ENCODE results near the gene N4BP2.

The N4BP2 gene

GRCh38 chr4:40152637-40153036 lies 96.0 kb downstream of the N4BP2 start:
- DNase-seq, result no peak
- Histone ChIP-seq H4K91ac (ENCODE audit: low read length) (no peak overlapping the region), H2BK15ac (ENCODE audit: low read depth, poor library complexity, severe bottlenecking) (no peak overlapping the region), H3K4me1 (ENCODE audit: control insufficient read depth, insufficient read depth, low read depth, low read length) (peaks cover 3% of the 10 kb centered on the region), H2BK12ac (ENCODE audit: low read length in 2 of 2) (no peak overlapping the region), H3K9ac (ENCODE audit: low read length) (no peak overlapping the region), H2BK5ac (ENCODE audit: low read depth, low read length, poor library complexity, severe bottlenecking) (no peak overlapping the region), H2AK5ac (ENCODE audit: low read length, severe bottlenecking) (no peak overlapping the region), H3K9me3 (ENCODE audit: control insufficient read depth, low read length) (no peaks in the 10 kb centered on the region), H3K27me3 (ENCODE audit: control insufficient read depth in 1 of 2, insufficient read depth in 1 of 2, low read length in 2 of 2) (no peaks in the 10 kb centered on the region), H4K8ac (ENCODE audit: low read length) (no peak overlapping the region), H3K23ac (ENCODE audit: low read length in 2 of 2) (no peak overlapping the region), H3K14ac (ENCODE audit: low read length in 2 of 2) (no peak overlapping the region), H3K36me3 (ENCODE audit: control insufficient read depth in 1 of 2, insufficient read depth in 2 of 2, low read depth in 1 of 2, low read length in 2 of 2) (peaks cover 0 to 4% of the 10 kb centered on the region in 2 experiments), H3K4me3 (ENCODE audit: insufficient read depth in 1 of 2, low read depth in 1 of 2, low read length in 2 of 2) (no peak overlapping the region), H2BK120ac (ENCODE audit: low read depth, low read length) (no peak overlapping the region), H3K4ac (ENCODE audit: low read depth in 1 of 2, low read length in 2 of 2) (no peak overlapping the region), H3K4me2 (ENCODE audit: low read length, poor library complexity, severe bottlenecking) (no peak overlapping the region), H3K27ac (ENCODE audit: low read length, poor library complexity, severe bottlenecking) (no peak overlapping the region), H3K79me1 (replicated peaks; ENCODE audit: low read length, poor library complexity, severe bottlenecking) (no peaks in the 10 kb centered on the region), H2AFZ (ENCODE audit: low read depth, low read length) (no peak overlapping the region), H3K18ac (ENCODE audit: low read depth in 1 of 2, low read length in 2 of 2) (no peak overlapping the region)
- WGBS, result 95% methylated on average over 3 of the region's 4 CpGs

DNA sequence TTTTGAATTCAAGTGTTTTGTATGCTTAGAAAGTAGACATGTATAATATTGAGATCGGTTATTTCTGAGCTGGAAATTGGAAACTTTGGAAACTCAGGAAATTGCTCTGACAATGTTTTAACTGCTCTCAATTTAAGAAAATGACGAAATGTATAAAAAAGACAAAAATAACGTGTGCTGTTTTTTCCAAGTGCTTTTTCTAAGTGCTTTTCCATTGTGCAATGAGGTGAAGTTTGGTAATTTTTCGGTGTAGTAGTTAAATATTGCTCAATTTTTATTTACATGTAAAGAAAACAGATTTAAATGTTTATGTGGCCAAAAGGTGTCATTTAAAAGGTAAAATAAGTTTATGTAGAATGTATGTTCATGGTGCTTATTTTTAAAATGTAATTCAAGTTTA lies 100.8 kb downstream of the N4BP2 start:
- Histone ChIP-seq H3K14ac (ENCODE audit: low read length in 2 of 2) (no peak overlapping the region), H2AFZ (ENCODE audit: low read depth, low read length) (no peak overlapping the region), H3K4me2 (ENCODE audit: low read length, poor library complexity, severe bottlenecking) (no peak overlapping the region), H3K9me3 (ENCODE audit: control insufficient read depth, low read length) (no peaks in the 10 kb centered on the region), H2BK120ac (ENCODE audit: low read depth, low read length) (no peak overlapping the region), H3K27ac (ENCODE audit: low read length, poor library complexity, severe bottlenecking) (no peak overlapping the region), H4K8ac (ENCODE audit: low read length) (no peak overlapping the region), H3K4ac (ENCODE audit: low read depth in 1 of 2, low read length in 2 of 2) (no peak overlapping the region), H2AK5ac (ENCODE audit: low read length, severe bottlenecking) (no peak overlapping the region), H2BK12ac (ENCODE audit: low read length in 2 of 2) (no peak overlapping the region), H3K23ac (ENCODE audit: low read length in 2 of 2) (no peak overlapping the region), H3K9ac (ENCODE audit: low read length) (no peak overlapping the region), H3K4me3 (ENCODE audit: insufficient read depth in 1 of 2, low read depth in 1 of 2, low read length in 2 of 2) (no peak overlapping the region), H3K36me3 (ENCODE audit: control insufficient read depth in 1 of 2, insufficient read depth in 2 of 2, low read depth in 1 of 2, low read length in 2 of 2) (no peaks in the 10 kb centered on the region), H2BK15ac (ENCODE audit: low read depth, poor library complexity, severe bottlenecking) (no peak overlapping the region), H2BK5ac (ENCODE audit: low read depth, low read length, poor library complexity, severe bottlenecking) (no peak overlapping the region), H4K91ac (ENCODE audit: low read length) (no peak overlapping the region), H3K4me1 (ENCODE audit: control insufficient read depth, insufficient read depth, low read depth, low read length) (no peaks in the 10 kb centered on the region), H3K18ac (ENCODE audit: low read depth in 1 of 2, low read length in 2 of 2) (no peak overlapping the region), H3K79me1 (replicated peaks; ENCODE audit: low read length, poor library complexity, severe bottlenecking) (no peaks in the 10 kb centered on the region), H3K27me3 (ENCODE audit: control insufficient read depth in 1 of 2, insufficient read depth in 1 of 2, low read length in 2 of 2) (no peaks in the 10 kb centered on the region)
- WGBS, result 80% methylated on average over 4 of the region's 4 CpGs
- DNase-seq, result peak; percentile 16

DNA sequence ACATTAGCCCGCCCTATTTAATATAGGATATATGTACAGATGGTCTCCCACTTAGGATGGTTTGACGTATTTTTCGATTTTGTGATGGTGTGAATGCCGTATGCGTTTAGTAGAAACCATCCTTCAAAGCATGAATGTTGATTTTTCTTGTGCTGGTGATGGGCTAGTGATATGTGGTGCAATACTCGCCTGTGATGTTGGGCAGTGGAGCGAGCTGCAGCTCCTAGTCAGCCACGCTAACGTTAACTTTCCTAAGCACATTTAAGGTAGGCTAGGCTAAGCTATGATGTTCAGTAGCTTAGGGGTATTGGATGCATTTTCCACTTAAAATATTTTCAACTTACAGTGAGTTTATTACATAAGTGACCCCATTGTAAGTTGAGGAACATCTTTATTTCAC lies 103.6 kb downstream of the N4BP2 start:
- Histone ChIP-seq H2BK12ac (ENCODE audit: low read length in 2 of 2) (no peak overlapping the region), H3K27me3 (ENCODE audit: control insufficient read depth in 1 of 2, insufficient read depth in 1 of 2, low read length in 2 of 2) (no peaks in the 10 kb centered on the region), H3K18ac (ENCODE audit: low read depth in 1 of 2, low read length in 2 of 2) (no peak overlapping the region), H3K36me3 (ENCODE audit: control insufficient read depth in 1 of 2, insufficient read depth in 2 of 2, low read depth in 1 of 2, low read length in 2 of 2) (no peaks in the 10 kb centered on the region), H3K4me2 (ENCODE audit: low read length, poor library complexity, severe bottlenecking) (no peak overlapping the region), H3K27ac (ENCODE audit: low read length, poor library complexity, severe bottlenecking) (no peak overlapping the region), H3K9ac (ENCODE audit: low read length) (no peak overlapping the region), H4K91ac (ENCODE audit: low read length) (no peak overlapping the region), H3K4me3 (ENCODE audit: insufficient read depth in 1 of 2, low read depth in 1 of 2, low read length in 2 of 2) (no peak overlapping the region), H2AK5ac (ENCODE audit: low read length, severe bottlenecking) (no peak overlapping the region), H3K79me1 (replicated peaks; ENCODE audit: low read length, poor library complexity, severe bottlenecking) (no peaks in the 10 kb centered on the region), H2BK15ac (ENCODE audit: low read depth, poor library complexity, severe bottlenecking) (no peak overlapping the region), H3K23ac (ENCODE audit: low read length in 2 of 2) (no peak overlapping the region), H4K8ac (ENCODE audit: low read length) (no peak overlapping the region), H2BK120ac (ENCODE audit: low read depth, low read length) (no peak overlapping the region), H2AFZ (ENCODE audit: low read depth, low read length) (no peak overlapping the region), H3K4me1 (ENCODE audit: control insufficient read depth, insufficient read depth, low read depth, low read length) (no peaks in the 10 kb centered on the region), H2BK5ac (ENCODE audit: low read depth, low read length, poor library complexity, severe bottlenecking) (no peak overlapping the region), H3K4ac (ENCODE audit: low read depth in 1 of 2, low read length in 2 of 2) (no peak overlapping the region), H3K9me3 (ENCODE audit: control insufficient read depth, low read length) (no peaks in the 10 kb centered on the region), H3K14ac (ENCODE audit: low read length in 2 of 2) (no peak overlapping the region)
- 97% methylated on average over 9 of the region's 9 CpGs for WGBS
- no peak for DNase-seq

DNA sequence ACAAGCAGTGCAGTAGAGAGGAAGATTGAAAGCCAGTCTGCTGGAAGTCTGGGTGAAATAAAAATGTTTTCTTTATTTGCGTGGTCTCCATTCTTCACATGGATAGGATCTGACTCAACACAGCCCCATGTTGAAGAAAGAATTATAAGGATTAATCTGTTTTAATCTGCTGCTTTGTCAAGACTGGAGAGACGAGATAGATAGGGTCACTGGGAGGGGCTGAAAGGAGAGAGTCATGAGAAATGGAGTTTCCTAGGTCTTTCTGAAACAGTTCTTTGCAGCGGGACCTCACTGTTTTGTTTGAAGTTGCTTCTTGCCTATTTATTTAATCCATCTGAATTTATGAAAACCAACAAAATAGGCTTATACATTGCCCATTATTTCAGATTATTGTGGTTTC lies 107.8 kb downstream of the N4BP2 start:
- H3K27me3 ChIP-seq (ENCODE audit: control insufficient read depth in 1 of 2, insufficient read depth in 1 of 2, low read length in 2 of 2), result no peaks in the 10 kb centered on the region
- no peak overlapping the region for H4K91ac ChIP-seq (ENCODE audit: low read length)
- H2AK5ac ChIP-seq (ENCODE audit: low read length, severe bottlenecking), result no peak overlapping the region
- no peak overlapping the region for H2BK15ac ChIP-seq (ENCODE audit: low read depth, poor library complexity, severe bottlenecking)
- no peaks in the 10 kb centered on the region for H3K79me1 ChIP-seq (replicated peaks; ENCODE audit: low read length, poor library complexity, severe bottlenecking)
- DNase-seq, result no peak
- no peak overlapping the region for H2BK5ac ChIP-seq (ENCODE audit: low read depth, low read length, poor library complexity, severe bottlenecking)
- H3K36me3 ChIP-seq (ENCODE audit: control insufficient read depth in 1 of 2, insufficient read depth in 2 of 2, low read depth in 1 of 2, low read length in 2 of 2), result no peaks in the 10 kb centered on the region
- WGBS, result 75% methylated on average over 2 of the region's 3 CpGs
- H4K8ac ChIP-seq (ENCODE audit: low read length), result no peak overlapping the region
- H3K9me3 ChIP-seq (ENCODE audit: control insufficient read depth, low read length), result peaks cover 16% of the 10 kb centered on the region
- no peaks in the 10 kb centered on the region for H3K4me1 ChIP-seq (ENCODE audit: control insufficient read depth, insufficient read depth, low read depth, low read length)
- H3K23ac ChIP-seq (ENCODE audit: low read length in 2 of 2), result no peak overlapping the region
- H3K4ac ChIP-seq (ENCODE audit: low read depth in 1 of 2, low read length in 2 of 2), result no peak overlapping the region
- H3K4me2 ChIP-seq (ENCODE audit: low read length, poor library complexity, severe bottlenecking), result no peak overlapping the region
- no peak overlapping the region for H3K4me3 ChIP-seq (ENCODE audit: insufficient read depth in 1 of 2, low read depth in 1 of 2, low read length in 2 of 2)
- H3K18ac ChIP-seq (ENCODE audit: low read depth in 1 of 2, low read length in 2 of 2), result no peak overlapping the region
- H3K14ac ChIP-seq (ENCODE audit: low read length in 2 of 2), result no peak overlapping the region
- no peak overlapping the region for H2AFZ ChIP-seq (ENCODE audit: low read depth, low read length)
- H3K27ac ChIP-seq (ENCODE audit: low read length, poor library complexity, severe bottlenecking), result no peak overlapping the region
- H3K9ac ChIP-seq (ENCODE audit: low read length), result no peak overlapping the region
- H2BK120ac ChIP-seq (ENCODE audit: low read depth, low read length), result no peak overlapping the region
- H2BK12ac ChIP-seq (ENCODE audit: low read length in 2 of 2), result no peak overlapping the region

All from mesenchymal stem cell (in vitro differentiated cells and primary cell).